Measurements from ENCODE around the gene DCLRE1A. TPM values are rescaled to one million over a fixed set of nuclear protein-coding genes. Genes with fewer than 3 reads are reported as not detected.
A peak's percentile ranks its signal among the peaks of the same experiment; 100 is the strongest.

The DCLRE1A gene
- total and polyA plus RNA-seq, 2 experiments from 2014 or later, result 4.2 to 7.7 TPM

DNA sequence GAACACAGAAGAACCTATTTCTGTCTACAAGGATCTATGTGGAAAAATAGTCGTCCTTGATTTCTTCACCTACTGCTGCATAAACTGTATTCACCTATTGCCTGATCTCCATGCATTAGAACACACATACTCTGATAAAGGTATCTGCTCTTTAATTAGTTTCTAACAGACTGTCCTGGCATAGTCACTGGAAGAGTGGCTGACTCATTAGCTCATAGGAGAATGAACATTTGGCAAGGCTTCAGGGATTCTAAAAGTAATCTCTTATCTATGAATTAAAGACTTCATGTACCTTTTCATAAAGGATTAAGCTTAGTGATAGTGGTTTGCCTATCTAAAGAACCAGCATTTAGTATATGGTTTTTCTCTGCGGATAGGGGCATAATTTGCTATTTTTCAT lies 4.7 kb upstream of the DCLRE1A start:
- H3K4me2 ChIP-seq, result no peak overlapping the region
- no peak overlapping the region for H2AFZ ChIP-seq
- H3K4me1 ChIP-seq (ENCODE audit: insufficient read depth), result peaks cover 17% of the 10 kb centered on the region
- no peak for DNase-seq (ENCODE audit: low spot score)
- 75% methylated on average over 2 of the region's 2 CpGs for WGBS (ENCODE audit: low lambda C conversion rate, missing lambda C conversion rate)
- no peaks in the 10 kb centered on the region for H3K9me3 ChIP-seq (ENCODE audit: low read depth)
- no peak for TF ChIP-seq EZH2phosphoT487 (IDR thresholded peaks at IDR 0.05; ENCODE audit: low read depth, severe bottlenecking, unreplicated experiment)
- no peak for TF ChIP-seq CTCF (IDR thresholded peaks at IDR 0.05; ENCODE audit: poor library complexity)
- no peak for TF ChIP-seq EZH2 (IDR thresholded peaks at IDR 0.05; ENCODE audit: borderline replicate concordance)
- peaks cover 54% of the 10 kb centered on the region for H3K79me2 ChIP-seq
- H4K20me1 ChIP-seq (ENCODE audit: insufficient read depth, poor library complexity, severe bottlenecking), result no peaks in the 10 kb centered on the region
- H3K36me3 ChIP-seq (replicated peaks; ENCODE audit: insufficient read depth, low read depth), result no peaks in the 10 kb centered on the region
- H3K27me3 ChIP-seq, result no peaks in the 10 kb centered on the region
- no peak overlapping the region for H3K27ac ChIP-seq
- H3K9me2 ChIP-seq (replicated peaks; ENCODE audit: insufficient read depth), result no peaks in the 10 kb centered on the region
- H3K4me3 ChIP-seq, result no peak overlapping the region

DNA sequence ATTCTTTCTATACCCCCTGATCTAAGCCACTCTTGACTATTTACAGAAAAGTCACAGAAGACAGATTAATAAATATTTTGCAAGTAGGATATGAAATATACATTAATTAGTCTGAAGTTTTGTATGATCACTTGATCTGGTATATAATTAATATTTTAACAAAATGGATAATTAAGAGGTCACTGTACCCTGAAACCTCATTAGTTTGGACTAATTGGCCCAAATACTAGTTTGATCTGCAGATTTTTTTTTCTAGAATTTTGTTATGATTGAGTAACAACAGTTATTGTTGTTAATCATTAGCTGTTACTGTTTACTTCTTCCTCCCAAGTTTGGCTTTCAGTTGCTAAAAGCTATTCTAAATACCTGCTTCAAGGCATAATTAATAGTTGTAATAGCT lies 3.3 kb upstream of the DCLRE1A start:
- Histone ChIP-seq H3K79me2 (peaks cover 52% of the 10 kb centered on the region), H3K27me3 (no peaks in the 10 kb centered on the region), H3K9me3 (ENCODE audit: low read depth) (no peaks in the 10 kb centered on the region), H3K4me3 (peak overlapping the region; percentile 80), H3K27ac (no peak overlapping the region), H4K20me1 (ENCODE audit: insufficient read depth, poor library complexity, severe bottlenecking) (no peaks in the 10 kb centered on the region), H2AFZ (no peak overlapping the region), H3K36me3 (replicated peaks; ENCODE audit: insufficient read depth, low read depth) (no peaks in the 10 kb centered on the region), H3K4me2 (peak overlapping the region; percentile 86), H3K4me1 (ENCODE audit: insufficient read depth) (peaks cover 17% of the 10 kb centered on the region), H3K9me2 (replicated peaks; ENCODE audit: insufficient read depth) (no peaks in the 10 kb centered on the region)
- no peak for DNase-seq (ENCODE audit: low spot score)
- TF ChIP-seq CTCF (IDR thresholded peaks at IDR 0.05; ENCODE audit: poor library complexity) (no peak), EZH2phosphoT487 (IDR thresholded peaks at IDR 0.05; ENCODE audit: low read depth, severe bottlenecking, unreplicated experiment) (no peak), EZH2 (IDR thresholded peaks at IDR 0.05; ENCODE audit: borderline replicate concordance) (no peak)

GRCh38 chr10:113856563-113856962 lies 2.7 kb upstream of the DCLRE1A start:
- WGBS (ENCODE audit: low lambda C conversion rate, missing lambda C conversion rate), result 74% methylated on average over 1 of the region's 1 CpG
- peak overlapping the region; percentile 86 for H3K4me2 ChIP-seq
- TF ChIP-seq CTCF (IDR thresholded peaks at IDR 0.05; ENCODE audit: poor library complexity), result no peak
- no peak for TF ChIP-seq EZH2phosphoT487 (IDR thresholded peaks at IDR 0.05; ENCODE audit: low read depth, severe bottlenecking, unreplicated experiment)
- TF ChIP-seq EZH2 (IDR thresholded peaks at IDR 0.05; ENCODE audit: borderline replicate concordance), result no peak

More at GRCh38 chr10:113856563-113856962, 2.7 kb upstream of the DCLRE1A start:
- Histone ChIP-seq H2AFZ (no peak overlapping the region), H3K4me1 (ENCODE audit: insufficient read depth) (peaks cover 17% of the 10 kb centered on the region), H3K79me2 (peaks cover 47% of the 10 kb centered on the region), H3K9me2 (replicated peaks; ENCODE audit: insufficient read depth) (no peaks in the 10 kb centered on the region), H3K4me3 (peak overlapping the region; percentile 80), H4K20me1 (ENCODE audit: insufficient read depth, poor library complexity, severe bottlenecking) (no peaks in the 10 kb centered on the region), H3K36me3 (replicated peaks; ENCODE audit: insufficient read depth, low read depth) (no peaks in the 10 kb centered on the region), H3K27ac (no peak overlapping the region), H3K27me3 (no peaks in the 10 kb centered on the region), H3K9me3 (ENCODE audit: low read depth) (no peaks in the 10 kb centered on the region)
- no peak for DNase-seq (ENCODE audit: low spot score)
